HepG2 (cell line): ENCODE results near the gene ABCA4. TPM values are rescaled to one million over a fixed set of nuclear protein-coding genes. Genes with fewer than 3 reads are reported as not detected.

Experiments used
- FOSL2 ChIP-seq: sonication (generic); formaldehyde crosslinking; IDR thresholded peaks from 2 replicates; pipeline ENCODE4 v1.4.0; 2020; ENCODE audit warnings: missing genetic modification reagents
- GPN1 ChIP-seq: sonication (generic); formaldehyde crosslinking; IDR thresholded peaks from 2 replicates; pipeline ENCODE4 v1.5.1; 2020; ENCODE audit warnings: missing genetic modification reagents, borderline replicate concordance
- MEF2D ChIP-seq: sonication (generic); formaldehyde crosslinking; IDR thresholded peaks from 2 replicates; pipeline ENCODE4 v1.5.1; 2020; ENCODE audit warnings: mild to moderate bottlenecking, missing genetic modification reagents
- MXI1 ChIP-seq: IDR thresholded peaks from 3 replicates; pipeline ENCODE4 v1.6.1; 2012; ENCODE audit warnings: low read depth, low read length, inconsistent platforms, borderline replicate concordance
- TARDBP ChIP-seq: sonication (generic); formaldehyde crosslinking; IDR thresholded peaks from 2 replicates; pipeline ENCODE4 v1.8.0; 2022; ENCODE audit warnings: mild to moderate bottlenecking, missing genetic modification reagents
- TOE1 ChIP-seq: sonication (generic); formaldehyde crosslinking; IDR thresholded peaks from 2 replicates; pipeline ENCODE4 v1.4.0; 2020; ENCODE audit warnings: mild to moderate bottlenecking, missing genetic modification reagents
- XRCC5 ChIP-seq: fragments of 200-400 bp; formaldehyde crosslinking; optimal IDR thresholded peaks from 2 replicates; pipeline ENCODE3; 2017; ENCODE audit warnings: mild to moderate bottlenecking, low read length
- ZNF672 ChIP-seq: sonication (generic); formaldehyde crosslinking; IDR thresholded peaks from 2 replicates; pipeline ENCODE4 v1.8.1; 2022; ENCODE audit warnings: missing genetic modification reagents
- polyA plus RNA-seq, 8 experiments: library from polyadenylated mRNA; depleted of rRNA in 3 of 8; stranded (reverse) in 7 of 8; unstranded in 1 of 8; fragments of >200 nt; fragmentation: Illumina TruSeq in 4 of 8; extraction: Trizol in 4 of 8; gene quantifications; 2 replicates each; pipeline versions ENCODE4 v1.2.1 to v1.2.3, GENCODE V29; 2011 to 2016; ENCODE audit warnings: low read depth in 4 of 8, missing spikeins in 1 of 8, mixed read lengths in 1 of 8; ENCODE audit not compliant: insufficient read depth in 1 of 8
- total RNA-seq, 5 experiments: library from RNA; depleted of rRNA; stranded (reverse); fragments of >200 nt; fragmentation: Illumina TruSeq; extraction: Trizol; gene quantifications; 2 replicates each; pipeline ENCODE4 v1.2.3, GENCODE V29; 2016; ENCODE audit warnings: low read depth in 1 of 5
- TF ChIP-seq, protein P1 (sequence below): IDR thresholded peaks from 2 replicates; pipeline ENCODE4 v1.6.1; 2012; ENCODE audit warnings: low read depth, low read length, improper control_type of control experiment
- TF ChIP-seq, protein P2 (sequence below), 2 experiments: sonication (generic) in 1 of 2; formaldehyde crosslinking in 1 of 2; IDR thresholded peaks; 2 replicates each; pipeline versions ENCODE4 v1.4.0 to v1.6.1; 2018 to 2020; ENCODE audit warnings: missing genetic modification reagents in 2 of 2, borderline replicate concordance in 1 of 2, low read depth in 1 of 2, mild to moderate bottlenecking in 1 of 2, missing biosample characterization in 1 of 2
- TF ChIP-seq, protein P3 (sequence below), 2 experiments: fragments of 450-650 bp in 1 of 2; sonication (generic) in 1 of 2; formaldehyde crosslinking in 1 of 2; IDR thresholded peaks; 2 replicates each; pipeline versions ENCODE4 v1.6.1 to v1.8.0; 2016 to 2022; ENCODE audit warnings: antibody characterized with exemption in 1 of 2, mild to moderate bottlenecking in 1 of 2, missing genetic modification reagents in 1 of 2
- TF ChIP-seq, protein P4 (sequence below): sonication (generic); formaldehyde crosslinking; IDR thresholded peaks from 2 replicates; pipeline ENCODE4 v1.5.1; 2020; ENCODE audit warnings: mild to moderate bottlenecking, missing genetic modification reagents, moderate library complexity
- TF ChIP-seq, protein P5 (sequence below): sonication (generic); formaldehyde crosslinking; IDR thresholded peaks from 2 replicates; pipeline ENCODE4 v1.5.1; 2020; ENCODE audit warnings: missing genetic modification reagents, mild to moderate bottlenecking, borderline replicate concordance

Gene ABCA4
- total and polyA plus RNA-seq, 2 of the 13 experiments (the other 11 are each of a cell fraction or from before 2014, with no cell fraction given): 0.24 to 0.67 TPM

DNA sequence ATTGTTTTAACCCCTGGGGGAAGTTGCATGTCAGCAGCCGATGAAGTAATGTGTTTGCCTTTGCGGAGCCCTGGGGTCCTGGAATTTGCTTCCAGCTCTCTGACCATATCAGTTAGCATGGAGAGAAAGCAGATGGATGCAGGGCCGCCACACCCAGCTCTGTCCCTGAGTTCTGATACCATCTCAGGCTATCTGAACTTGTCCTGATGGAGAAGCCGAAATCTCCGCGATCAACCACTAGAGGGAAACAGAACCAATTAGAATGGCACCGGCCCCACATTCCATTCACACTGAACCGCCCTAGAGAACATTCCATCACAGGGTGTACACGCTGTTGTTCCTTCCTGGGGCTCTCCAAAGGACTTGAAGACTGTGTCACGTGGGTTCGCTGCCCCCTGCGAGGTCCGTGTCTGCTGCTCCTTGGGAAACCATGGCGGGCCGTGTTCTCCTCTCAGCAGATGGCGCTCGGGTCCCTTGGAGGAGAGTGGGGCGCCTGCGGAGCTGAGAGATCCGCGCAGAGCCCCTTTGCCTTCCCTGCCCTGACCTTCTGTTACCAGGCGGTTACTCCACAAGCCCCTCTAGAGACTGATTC is 75.4 kb downstream of the ABCA4 start (continued):
- TF ChIP-seq, protein P1, sequence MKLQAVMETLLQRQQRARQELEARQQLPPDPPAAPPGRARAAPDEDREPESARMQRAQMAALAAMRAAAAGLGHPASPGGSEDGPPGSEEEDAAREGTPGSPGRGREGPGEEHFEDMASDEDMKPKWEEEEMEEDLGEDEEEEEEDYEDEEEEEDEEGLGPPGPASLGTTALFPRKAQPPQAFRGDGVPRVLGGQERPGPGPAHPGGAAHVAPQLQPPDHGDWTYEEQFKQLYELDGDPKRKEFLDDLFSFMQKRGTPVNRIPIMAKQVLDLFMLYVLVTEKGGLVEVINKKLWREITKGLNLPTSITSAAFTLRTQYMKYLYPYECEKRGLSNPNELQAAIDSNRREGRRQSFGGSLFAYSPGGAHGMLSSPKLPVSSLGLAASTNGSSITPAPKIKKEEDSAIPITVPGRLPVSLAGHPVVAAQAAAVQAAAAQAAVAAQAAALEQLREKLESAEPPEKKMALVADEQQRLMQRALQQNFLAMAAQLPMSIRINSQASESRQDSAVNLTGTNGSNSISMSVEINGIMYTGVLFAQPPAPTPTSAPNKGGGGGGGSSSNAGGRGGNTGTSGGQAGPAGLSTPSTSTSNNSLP: peak; percentile 88
- TF ChIP-seq TARDBP (CRISPR knock-in tag): 0 out of 2 replicates have a peak, but pooled peaks have one; percentile 57
- TF ChIP-seq, protein P2, sequence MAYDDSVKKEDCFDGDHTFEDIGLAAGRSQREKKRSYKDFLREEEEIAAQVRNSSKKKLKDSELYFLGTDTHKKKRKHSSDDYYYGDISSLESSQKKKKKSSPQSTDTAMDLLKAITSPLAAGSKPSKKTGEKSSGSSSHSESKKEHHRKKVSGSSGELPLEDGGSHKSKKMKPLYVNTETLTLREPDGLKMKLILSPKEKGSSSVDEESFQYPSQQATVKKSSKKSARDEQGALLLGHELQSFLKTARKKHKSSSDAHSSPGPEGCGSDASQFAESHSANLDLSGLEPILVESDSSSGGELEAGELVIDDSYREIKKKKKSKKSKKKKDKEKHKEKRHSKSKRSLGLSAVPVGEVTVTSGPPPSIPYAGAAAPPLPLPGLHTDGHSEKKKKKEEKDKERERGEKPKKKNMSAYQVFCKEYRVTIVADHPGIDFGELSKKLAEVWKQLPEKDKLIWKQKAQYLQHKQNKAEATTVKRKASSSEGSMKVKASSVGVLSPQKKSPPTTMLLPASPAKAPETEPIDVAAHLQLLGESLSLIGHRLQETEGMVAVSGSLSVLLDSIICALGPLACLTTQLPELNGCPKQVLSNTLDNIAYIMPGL (CRISPR knock-in tag; IDR thresholded peaks at IDR 0.05; ENCODE audit: borderline replicate concordance in 1 of 2, low read depth in 1 of 2): peak; percentile 69 to 72; a peak in 2 of 4 replicates
- TF ChIP-seq FOSL2 (CRISPR knock-in tag): no peak
- no peak for TF ChIP-seq GPN1 (CRISPR knock-in tag)
- TF ChIP-seq MEF2D: no peak
- no peak for TF ChIP-seq MXI1
- TF ChIP-seq TOE1 (CRISPR knock-in tag): no peak
- TF ChIP-seq ZNF672: no peak
- TF ChIP-seq XRCC5: peak; percentile 41
- TF ChIP-seq, protein P3, sequence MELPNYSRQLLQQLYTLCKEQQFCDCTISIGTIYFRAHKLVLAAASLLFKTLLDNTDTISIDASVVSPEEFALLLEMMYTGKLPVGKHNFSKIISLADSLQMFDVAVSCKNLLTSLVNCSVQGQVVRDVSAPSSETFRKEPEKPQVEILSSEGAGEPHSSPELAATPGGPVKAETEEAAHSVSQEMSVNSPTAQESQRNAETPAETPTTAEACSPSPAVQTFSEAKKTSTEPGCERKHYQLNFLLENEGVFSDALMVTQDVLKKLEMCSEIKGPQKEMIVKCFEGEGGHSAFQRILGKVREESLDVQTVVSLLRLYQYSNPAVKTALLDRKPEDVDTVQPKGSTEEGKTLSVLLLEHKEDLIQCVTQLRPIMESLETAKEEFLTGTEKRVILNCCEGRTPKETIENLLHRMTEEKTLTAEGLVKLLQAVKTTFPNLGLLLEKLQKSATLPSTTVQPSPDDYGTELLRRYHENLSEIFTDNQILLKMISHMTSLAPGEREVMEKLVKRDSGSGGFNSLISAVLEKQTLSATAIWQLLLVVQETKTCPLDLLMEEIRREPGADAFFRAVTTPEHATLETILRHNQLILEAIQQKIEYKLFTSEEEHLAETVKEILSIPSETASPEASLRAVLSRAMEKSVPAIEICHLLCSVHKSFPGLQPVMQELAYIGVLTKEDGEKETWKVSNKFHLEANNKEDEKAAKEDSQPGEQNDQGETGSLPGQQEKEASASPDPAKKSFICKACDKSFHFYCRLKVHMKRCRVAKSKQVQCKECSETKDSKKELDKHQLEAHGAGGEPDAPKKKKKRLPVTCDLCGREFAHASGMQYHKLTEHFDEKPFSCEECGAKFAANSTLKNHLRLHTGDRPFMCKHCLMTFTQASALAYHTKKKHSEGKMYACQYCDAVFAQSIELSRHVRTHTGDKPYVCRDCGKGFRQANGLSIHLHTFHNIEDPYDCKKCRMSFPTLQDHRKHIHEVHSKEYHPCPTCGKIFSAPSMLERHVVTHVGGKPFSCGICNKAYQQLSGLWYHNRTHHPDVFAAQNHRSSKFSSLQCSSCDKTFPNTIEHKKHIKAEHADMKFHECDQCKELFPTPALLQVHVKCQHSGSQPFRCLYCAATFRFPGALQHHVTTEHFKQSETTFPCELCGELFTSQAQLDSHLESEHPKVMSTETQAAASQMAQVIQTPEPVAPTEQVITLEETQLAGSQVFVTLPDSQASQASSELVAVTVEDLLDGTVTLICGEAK (IDR thresholded peaks at IDR 0.05): no peak
- TF ChIP-seq, protein P3 (CRISPR knock-in tag; IDR thresholded peaks at IDR 0.05): peak; percentile 37; the same call in 1 of the 2 replicates
- TF ChIP-seq, protein P4, sequence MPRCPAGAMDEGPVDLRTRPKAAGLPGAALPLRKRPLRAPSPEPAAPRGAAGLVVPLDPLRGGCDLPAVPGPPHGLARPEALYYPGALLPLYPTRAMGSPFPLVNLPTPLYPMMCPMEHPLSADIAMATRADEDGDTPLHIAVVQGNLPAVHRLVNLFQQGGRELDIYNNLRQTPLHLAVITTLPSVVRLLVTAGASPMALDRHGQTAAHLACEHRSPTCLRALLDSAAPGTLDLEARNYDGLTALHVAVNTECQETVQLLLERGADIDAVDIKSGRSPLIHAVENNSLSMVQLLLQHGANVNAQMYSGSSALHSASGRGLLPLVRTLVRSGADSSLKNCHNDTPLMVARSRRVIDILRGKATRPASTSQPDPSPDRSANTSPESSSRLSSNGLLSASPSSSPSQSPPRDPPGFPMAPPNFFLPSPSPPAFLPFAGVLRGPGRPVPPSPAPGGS (CRISPR knock-in tag): 0 out of 2 replicates have a peak, but pooled peaks have one; percentile 43
- TF ChIP-seq, protein P5, sequence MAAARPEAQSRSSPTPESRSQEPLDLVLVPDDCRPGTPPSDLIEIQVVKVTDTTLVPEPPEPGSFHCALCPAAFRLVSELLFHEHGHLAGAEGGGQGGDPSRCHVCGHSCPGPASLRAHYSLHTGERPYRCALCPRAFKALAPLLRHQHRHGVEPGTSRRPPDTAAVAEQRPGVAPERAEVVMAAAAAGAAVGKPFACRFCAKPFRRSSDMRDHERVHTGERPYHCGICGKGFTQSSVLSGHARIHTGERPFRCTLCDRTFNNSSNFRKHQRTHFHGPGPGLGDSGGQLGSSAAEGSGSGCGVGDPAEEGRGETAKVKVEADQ (CRISPR knock-in tag): 0 out of 2 replicates have a peak, but pooled peaks have one; percentile 63
